IPS-11a (cell line): ENCODE results near the gene HSPA12B.
"Not testable (repeated sequence)": the region's sequence is repeated elsewhere in the genome, so short reads cannot be mapped to it uniquely, and the experiment has no call there.

ENCODE experiments used
- H3K4me3 ChIP-seq: one replicate; pipeline ENCODE4 v1.5.1; 2013; ENCODE audit warnings: low read depth, low read length, control low read depth

HSPA12B gene

DNA sequence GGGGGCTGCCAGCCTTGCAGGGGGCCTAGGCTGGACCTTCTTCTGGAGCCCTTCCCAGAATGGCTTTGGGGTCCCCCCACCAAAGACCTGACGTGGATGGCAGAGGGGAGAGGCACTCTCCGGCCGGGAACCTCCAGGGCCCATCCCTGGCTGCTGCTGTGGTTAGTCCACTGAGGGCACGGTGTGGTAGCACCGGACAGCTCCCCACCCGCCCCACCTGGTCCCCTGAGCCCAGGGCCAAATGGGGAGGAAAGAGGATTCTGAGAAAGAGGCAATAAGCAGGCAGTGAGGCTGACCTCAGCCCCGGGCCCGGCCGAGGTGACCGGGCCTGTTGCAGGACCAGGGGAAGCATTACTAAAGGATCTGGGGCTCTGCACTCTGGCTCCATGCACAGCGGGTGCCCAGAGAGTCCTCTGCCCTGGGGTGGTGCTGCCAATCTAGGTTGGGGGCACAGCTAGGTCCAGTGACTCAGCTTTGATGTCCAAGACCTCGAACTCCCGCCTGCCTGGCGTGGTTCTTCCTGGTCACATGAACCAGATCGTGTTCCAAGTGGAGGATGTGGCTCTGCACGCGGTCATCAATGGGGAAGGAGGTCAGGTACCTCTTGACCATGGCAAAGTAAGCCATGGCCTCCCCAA is 51.9 kb downstream of the HSPA12B start:
- no peak overlapping the region for H3K4me3 ChIP-seq

DNA sequence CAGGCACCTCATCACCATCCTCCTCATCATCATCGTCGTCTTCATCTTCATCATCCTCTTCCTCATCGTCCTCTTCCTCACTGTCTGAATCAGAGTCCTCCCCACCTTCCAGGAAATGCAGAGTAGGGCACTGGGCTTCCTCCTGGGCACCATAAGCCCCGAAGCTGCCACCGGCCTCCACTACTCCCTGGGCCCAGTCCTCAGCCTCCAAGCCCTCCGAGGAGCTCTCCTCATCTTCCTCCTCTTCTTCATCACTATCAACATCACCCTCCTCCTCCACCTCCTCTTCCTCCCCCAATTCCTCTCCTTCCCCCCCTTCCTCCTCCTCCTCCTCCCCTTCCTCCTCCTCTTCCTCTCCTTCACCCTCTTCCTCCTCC is 52.4 kb downstream of the HSPA12B start:
- H3K4me3 ChIP-seq = no peak overlapping the region

DNA sequence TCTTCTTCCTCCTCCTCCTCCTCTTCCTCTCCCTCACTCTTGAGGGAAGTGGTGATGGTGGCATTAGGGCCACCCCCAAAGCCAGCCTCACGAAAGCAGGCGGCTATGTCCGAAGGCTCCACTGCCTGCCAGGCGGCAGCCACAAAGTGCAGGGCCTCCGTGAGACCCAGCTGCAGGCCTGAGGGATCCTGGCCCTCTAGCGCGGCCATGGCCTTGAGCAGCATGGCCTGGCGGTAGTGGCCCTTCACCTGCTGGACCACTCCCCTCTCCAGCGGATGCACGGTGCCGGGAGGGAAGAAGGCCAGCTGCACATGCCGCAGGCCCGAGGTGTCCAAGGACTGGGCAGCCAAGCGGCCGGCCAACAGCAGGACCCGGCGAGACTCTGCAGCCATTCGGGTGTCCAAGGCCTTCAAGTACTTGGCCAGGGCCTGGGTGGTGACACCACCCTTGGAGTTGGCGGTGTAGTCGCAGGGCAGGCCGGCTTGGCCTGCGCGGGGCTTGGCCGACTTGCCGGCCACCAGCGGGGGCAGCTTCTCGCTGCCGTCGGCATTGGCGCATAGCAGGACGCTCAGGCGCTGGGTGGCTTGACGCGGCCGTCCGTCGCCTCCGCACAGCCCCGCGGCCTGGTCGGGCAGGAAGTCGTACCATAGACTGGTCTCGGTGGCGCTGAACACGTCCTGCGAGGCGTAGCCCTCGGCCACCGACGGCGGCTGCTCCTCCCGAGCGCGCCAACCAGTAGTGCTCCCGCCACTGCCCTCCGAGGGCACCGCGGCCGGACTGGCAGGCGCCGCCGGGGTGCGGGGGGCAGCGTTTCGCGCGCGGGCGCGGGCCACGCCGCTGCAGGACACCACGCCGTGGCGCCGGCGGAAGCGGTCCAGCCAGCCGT is 53.0 kb downstream of the HSPA12B start:
- peak overlapping the region; percentile 75 for H3K4me3 ChIP-seq

DNA sequence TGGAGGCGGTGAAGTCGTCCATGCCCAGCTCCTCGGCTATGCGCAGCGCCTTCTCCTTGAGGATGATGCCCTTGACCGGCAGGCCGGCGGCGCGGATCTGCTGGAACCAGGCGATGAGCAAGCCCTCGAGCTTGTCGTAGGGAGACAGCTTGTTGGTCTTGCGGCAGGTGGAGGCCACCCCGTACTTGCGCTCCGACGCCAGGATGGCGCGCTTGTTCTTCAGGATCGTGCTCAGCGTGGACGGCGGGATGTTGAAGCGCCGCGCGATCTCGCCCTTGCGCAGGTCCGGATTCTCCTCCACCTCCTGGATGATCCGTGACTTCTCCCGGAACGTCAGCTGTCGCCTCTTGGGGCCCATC is 53.6 kb downstream of the HSPA12B start:
- H3K4me3 ChIP-seq = peak overlapping the region; percentile 75

DNA sequence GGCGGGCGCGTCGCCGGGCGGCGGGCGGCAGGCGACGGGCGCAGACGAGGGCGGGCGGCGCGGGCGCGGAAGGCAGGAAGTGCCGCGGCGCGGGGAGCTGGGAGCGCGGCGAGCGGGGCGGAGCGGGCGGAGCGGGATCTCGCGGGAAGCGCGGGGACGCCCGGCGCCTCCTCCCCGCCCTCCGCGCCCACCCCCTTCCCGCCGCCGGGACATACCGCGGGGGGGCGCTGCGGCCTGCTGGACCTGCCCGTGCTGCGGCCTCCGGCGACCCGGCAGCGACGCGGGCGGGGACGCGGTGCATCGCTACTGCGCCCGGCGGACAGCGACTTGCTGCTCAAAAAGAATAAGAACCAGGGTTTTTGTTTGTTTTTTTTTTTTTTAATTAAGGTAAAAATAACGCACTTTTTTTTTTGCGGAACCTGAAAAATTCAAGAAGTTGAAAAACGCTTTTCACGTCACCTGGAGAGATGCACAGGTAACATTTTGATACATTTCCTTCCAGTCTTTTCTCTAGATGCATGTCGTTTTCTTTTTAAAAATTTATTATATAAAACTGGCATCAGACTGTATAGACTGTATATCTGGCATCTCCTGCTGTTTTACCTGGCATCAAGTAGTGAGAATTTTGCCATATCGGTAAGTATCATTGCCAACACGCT is 54.3 kb downstream of the HSPA12B start, which contains the start of gene CENPB:
Gene CENPB, minus strand, starts transcription at position 76 of the 659 bp plus-strand sequence. CDS start 257 bp downstream, outside the sequence.
- peak within 1 kb of the TSS; percentile 75 for H3K4me3 ChIP-seq

DNA sequence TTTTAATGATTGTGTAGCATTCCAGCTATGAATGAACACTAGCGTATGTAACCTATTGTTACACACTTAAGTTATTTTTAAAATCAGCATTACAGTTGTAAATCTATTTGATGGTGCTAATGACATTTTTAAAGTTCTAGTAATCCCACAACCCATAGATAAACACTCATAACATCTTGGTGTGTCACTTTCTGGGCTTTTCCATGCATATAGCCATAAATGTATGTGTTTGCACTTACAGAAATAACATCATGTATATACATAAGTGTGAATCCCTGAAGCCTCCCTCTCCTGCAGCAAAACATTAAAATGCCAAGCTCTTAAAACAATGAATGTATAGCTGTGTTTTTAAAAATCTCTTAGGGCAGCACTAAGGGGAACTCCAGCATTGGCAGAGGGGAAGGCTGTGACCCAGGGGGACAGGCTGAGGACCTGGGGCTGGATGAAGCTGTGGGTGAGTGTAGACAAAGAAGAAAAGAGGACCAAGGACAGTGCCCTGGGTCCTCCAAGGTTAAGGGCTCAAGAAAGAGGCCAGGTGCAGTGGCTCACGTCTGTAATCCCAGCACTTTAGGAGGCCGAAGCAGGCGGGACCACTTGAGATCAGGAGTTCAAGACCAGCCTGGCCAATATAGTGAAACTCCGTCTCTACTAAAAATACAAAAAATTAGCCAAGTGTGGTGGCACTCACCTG is 55.0 kb downstream of the HSPA12B start:
- H3K4me3 ChIP-seq = no peak overlapping the region

DNA sequence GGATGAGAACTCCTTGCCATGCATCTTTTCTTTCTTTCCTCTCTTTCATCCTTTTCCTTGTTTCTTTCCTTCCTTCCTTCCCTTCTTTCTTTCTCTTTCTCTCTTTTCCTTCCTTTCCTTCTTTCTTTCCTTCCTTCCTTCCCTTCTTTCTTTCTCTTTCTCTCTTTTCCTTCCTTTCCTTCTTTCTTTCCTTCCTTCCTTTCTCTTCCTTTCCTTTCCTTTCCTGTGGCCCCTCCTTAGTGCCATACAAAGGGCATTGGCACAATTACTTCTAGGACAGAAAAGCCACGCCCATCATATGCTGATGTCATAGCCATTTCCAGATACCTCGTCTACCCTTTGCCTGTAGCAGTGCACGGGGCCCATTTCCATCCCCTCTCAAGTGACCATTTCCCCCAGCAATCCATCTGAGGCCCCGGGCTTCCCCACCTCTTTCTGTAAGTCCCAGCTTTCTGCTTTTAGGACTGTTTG is 56.2 kb downstream of the HSPA12B start:
- no peak overlapping the region for H3K4me3 ChIP-seq

DNA sequence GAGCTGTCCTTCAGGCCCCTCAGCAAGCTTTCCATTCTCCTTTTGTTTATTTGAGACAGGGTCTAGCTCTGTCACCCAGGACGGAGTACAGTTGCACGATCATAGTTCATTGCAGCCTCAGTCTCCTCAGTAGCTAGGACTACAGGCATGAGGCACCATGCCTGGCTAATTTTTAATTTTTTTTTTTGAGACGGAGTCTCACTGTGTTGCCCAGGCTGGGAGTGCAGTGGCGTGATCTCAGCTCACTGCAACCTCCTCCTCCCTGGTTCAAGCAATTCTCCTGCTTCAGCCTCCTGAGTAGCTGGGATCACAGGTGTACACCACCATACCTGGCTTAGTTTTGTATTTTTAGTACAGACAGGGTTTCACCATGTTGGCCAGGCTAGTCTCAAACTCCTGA is 56.7 kb downstream of the HSPA12B start:
- not testable (repeated sequence) for H3K4me3 ChIP-seq

DNA sequence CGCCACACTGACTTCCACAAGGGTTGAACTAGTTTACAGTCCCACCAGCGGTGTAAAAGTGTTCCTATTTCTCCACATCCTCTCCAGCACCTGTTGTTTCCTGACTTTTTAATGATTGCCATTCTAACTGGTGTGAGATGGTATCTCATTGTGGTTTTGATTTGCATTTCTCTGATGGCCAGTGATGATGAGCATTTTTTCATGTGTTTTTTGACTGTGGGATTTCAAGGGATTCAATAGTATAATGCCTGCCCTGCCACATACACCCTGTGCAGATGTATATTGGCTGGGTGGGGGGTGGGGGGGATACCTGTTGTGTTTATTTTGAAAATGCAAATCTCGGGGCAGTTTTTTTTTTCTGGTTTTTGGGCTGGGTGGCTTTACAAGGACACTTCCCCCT is 61.7 kb downstream of the HSPA12B start:
- H3K4me3 ChIP-seq = not testable (repeated sequence)

DNA sequence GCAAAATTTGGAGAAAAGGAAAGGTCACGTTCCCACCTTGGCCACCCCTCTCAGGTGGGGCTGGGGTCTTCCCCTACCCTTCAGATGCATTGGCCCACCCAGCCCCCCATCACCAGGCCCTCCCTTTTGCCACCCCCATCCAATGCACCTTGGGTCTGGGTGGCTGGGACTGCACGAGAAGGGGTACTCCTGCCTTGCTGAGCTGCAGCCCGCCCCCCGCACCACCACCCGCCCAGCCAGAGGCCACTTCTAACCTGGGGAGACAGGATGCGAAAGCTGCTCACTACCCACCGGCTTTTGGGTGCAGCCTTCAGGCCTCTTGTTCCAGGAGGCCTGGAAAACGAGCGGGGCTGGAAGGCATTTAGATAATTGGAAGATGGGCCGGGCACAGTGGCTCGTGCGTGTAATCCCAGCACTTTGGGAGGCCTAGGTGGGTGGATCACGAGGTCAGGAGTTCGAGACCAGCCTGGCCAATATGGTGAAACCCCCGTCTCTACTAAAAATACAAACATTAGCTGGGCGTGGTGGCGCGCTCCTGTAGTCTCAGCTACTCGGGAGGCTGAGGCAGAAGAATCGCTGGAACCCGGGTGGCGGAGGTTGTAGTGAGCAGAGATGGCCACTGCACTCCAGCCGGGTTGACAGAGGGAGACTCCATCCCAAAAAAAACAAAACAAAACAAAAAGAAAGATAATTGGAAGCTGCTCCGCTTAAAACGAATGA is 62.4 kb downstream of the HSPA12B start:
- H3K4me3 ChIP-seq = peak overlapping the region; percentile 72

DNA sequence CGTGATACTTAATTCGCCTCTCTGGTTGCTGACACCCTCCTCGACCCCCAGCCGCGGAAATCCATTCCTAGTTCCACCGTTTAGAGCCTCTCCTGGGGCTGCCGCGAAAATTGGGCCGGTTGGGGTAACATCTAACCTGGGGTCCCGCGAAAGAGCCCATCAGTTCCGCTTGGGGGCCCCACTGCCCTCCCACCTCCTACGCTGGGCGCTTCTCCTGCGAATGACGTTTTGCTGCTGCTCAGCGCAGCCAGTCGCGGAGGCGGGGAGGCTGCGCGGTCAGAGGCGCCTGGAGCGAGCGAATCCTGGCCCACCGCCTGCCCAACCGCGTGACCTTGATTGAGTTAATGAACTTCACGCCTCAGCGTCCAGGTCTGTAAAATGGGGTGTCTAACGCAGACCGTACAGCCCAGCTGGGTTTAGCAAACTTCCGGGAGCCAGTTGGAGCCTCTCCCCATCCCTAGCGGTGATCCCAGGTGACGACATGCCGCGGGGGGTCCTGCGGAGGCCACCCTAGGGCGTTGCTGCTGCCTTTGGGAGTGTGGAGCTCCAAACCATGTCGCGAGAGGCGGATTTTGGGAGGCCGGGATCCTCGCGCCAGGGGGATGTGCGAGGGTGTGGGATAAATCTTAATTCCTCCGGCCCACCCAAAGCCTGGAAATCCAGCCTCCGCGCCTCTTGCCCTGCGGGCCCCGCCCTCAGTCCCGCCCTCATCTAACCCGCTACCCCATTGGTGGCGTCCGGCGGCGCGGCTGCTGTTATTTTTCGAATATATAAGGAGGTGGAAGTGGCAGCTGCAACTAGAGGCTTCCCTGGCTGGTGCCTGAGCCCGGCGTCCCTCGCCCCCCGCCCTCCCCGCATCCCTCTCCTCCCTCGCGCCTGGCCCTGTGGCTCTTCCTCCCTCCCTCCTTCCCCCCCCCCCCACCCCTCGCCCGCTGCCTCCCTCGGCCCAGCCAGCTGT is 63.3 kb downstream of the HSPA12B start, which contains the start of gene CDC25B:
Gene CDC25B, plus strand, starts transcription at position 800 of the 958 bp plus-strand sequence. CDS start 222 bp downstream, outside the sequence.
- peak within 1 kb of the TSS; percentile 72 for H3K4me3 ChIP-seq

DNA sequence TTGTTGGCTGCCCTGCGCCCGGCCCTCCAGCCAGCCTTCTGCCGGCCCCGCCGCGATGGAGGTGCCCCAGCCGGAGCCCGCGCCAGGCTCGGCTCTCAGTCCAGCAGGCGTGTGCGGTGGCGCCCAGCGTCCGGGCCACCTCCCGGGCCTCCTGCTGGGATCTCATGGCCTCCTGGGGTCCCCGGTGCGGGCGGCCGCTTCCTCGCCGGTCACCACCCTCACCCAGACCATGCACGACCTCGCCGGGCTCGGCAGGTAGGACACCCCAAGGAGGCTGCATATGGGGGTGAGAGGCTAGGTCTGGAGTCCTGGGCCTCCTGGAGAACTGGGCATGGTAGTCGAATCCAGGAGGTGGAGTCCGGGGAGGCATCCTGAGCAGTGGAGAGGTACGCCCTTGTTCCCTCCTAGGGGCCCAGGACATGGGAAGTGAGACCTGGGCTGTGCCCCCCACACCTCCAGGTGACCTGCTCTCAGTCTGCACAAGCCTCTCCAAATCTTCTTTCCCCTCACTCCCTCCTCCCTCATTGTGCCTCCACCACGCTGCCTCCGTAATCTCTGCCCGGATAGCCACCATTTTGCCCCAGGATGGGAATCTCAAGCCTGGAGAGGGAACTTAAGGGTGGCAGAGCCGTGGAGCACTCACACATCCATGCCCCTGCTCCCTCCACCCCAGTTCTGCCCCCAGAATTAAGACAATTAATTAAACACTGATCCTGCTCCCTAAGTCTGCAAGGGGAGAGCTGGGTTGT is 64.2 kb downstream of the HSPA12B start:
- H3K4me3 ChIP-seq = peak overlapping the region; percentile 46

DNA sequence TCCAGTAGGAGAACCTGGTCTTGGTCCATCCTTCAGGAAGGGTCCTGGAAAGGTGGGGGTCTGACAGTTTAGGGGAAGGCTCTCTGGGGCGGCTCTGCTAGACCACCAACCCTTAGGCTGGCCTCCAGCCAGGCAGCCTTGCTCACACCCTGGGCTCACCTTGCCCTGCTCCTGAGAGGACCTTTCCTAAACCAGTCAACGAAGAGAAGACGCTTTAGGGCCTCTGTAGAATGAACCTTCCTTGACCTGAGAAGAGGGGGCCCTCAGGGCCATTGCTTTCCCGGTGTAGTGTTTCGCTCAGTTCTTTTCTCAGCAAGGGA is 64.7 kb downstream of the HSPA12B start:
- peak overlapping the region; percentile 46 for H3K4me3 ChIP-seq

DNA sequence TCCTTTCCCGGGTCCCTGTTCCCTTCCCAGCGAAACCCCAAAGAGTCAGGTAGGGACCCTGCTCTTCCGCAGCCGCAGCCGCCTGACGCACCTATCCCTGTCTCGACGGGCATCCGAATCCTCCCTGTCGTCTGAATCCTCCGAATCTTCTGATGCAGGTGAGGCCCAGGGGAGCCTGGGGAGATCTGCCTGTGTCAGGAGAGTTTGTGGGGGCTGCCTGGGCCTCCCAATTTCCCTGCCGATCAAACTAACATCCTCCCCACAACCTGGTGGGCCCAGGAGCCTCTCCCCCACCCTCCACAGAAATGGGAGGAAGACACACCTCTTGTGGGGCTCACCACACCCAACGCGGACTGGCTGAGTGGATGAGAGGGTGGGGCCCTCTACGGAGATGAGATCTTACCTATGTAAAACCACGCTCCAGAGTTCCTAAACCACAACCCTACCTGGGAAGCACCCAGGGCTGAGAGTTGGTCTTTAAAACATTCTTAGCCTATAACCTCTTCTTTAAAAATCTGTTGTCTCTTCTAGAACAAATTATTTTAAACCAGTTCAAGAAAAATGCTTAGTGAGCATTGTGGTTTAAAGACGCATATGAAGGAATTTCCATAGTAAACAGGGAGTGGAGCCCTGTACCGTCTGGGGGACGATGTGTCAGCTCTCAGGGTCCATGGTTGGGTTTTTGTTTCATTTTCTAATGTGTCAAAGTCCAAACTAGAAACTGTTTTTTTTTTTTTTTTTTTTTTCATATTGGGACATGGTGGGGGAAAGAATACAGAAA is 65.3 kb downstream of the HSPA12B start:
- no peak overlapping the region for H3K4me3 ChIP-seq

DNA sequence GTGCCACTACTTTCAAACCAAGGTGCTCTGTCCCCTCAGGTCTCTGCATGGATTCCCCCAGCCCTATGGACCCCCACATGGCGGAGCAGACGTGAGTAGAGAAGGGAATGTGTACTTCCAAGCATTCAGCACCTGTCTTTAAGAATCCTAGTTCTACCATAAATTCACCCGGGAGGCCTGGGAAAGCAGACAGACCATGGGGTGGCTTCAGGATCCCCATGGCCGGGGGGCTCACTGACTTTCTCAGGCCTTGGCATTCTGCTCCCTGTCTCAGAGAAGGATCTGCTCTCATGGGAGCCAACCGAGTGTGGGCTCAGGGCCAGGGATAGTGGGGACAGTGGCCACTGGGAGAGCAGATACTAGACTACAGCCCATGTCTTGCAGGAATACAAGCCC is 65.9 kb downstream of the HSPA12B start:
- no peak overlapping the region for H3K4me3 ChIP-seq

DNA sequence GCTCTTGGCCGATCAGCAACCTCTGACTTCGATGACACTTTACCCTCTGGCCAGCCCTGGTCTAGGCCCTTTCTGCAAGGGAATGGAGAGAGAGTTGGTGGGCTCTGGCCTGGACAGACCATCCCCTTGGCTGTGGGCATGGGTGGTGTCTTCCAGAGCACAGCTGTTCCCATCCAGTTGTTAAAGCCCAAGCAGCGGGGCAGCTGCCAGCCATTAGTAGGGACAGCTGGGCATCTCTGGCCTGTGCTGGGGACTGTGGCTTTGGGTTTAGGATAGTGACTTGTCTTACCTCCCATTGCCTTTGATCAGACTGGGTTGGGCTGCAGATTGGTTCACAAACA is 66.4 kb downstream of the HSPA12B start:
- no peak overlapping the region for H3K4me3 ChIP-seq

DNA sequence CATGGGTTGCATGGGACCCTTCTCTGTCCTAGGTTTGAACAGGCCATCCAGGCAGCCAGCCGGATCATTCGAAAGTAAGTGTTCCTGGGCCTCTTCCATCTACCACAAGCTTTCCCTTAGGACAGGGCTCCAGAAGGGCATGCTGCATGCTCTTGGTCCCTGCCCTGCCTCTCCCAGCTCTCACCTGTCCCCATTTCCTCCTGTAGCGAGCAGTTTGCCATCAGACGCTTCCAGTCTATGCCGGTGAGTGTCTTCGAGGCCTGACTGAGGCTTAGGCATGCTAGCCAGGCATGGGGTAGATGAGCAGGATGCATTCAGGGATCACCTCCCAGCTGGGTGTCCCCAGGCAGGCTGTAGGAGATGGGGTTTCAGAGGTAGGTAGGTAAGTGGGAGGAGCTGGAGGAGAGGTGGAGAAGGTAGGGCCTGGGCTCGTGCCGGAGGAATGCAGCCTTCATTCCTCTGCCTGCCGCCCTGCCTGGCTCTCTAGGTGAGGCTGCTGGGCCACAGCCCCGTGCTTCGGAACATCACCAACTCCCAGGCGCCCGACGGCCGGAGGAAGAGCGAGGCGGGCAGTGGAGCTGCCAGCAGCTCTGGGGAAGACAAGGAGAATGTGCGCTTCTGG is 67.9 kb downstream of the HSPA12B start:
- H3K4me3 ChIP-seq = no peak overlapping the region

DNA sequence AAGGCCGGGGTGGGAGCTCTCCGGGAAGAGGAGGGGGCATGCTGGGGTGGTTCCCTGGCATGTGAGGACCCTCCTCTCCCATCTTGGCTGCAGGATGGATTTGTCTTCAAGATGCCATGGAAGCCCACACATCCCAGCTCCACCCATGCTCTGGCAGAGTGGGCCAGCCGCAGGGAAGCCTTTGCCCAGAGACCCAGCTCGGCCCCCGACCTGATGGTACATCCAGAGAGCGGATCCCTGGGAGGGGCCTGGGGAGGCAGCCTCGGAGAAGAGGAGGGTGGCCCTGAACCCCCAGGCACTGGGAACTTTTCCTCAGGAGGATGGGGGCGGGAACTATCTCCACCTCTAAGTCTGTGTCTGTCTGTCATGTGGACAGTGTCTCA is 68.4 kb downstream of the HSPA12B start:
- H3K4me3 ChIP-seq = no peak overlapping the region
